ENCODE data around the gene SLAMF1.
"Not testable (repeated sequence)": the region's sequence is repeated elsewhere in the genome, so short reads cannot be mapped to it uniquely, and the experiment has no call there.

Gene SLAMF1

GRCh38 chr1:160646711-160647328 lies at the start of gene SLAMF1:
SLAMF1 (minus strand) TSS chr1:160647044; CDS start chr1:160646945, 99 bp downstream.
- DNase-seq: no peak

GRCh38 chr1:160692390-160692789 lies 45.5 kb upstream of the SLAMF1 start:
- DNase-seq: not testable (repeated sequence)

- no peak for DNase-seq
Measured at GRCh38 chr1:160685266-160685665, 38.4 kb upstream of the SLAMF1 start.

- no peak for DNase-seq
Measured at GRCh38 chr1:160682983-160683865, 36.4 kb upstream of the SLAMF1 start.

- no peak for DNase-seq
Measured at GRCh38 chr1:160681891-160682140, 35.0 kb upstream of the SLAMF1 start.

- DNase-seq: no peak
Measured at GRCh38 chr1:160681066-160681890, 34.4 kb upstream of the SLAMF1 start.

GRCh38 chr1:160680399-160680798 lies 33.6 kb upstream of the SLAMF1 start:
- DNase-seq: no peak

GRCh38 chr1:160679893-160680292 lies 33.0 kb upstream of the SLAMF1 start:
- no peak for DNase-seq

- no peak for DNase-seq
Measured at GRCh38 chr1:160676869-160677597, 30.2 kb upstream of the SLAMF1 start.

GRCh38 chr1:160675641-160676410 lies 29.0 kb upstream of the SLAMF1 start:
- DNase-seq: peak; percentile 70

- DNase-seq: no peak
Measured at GRCh38 chr1:160674415-160674814, 27.6 kb upstream of the SLAMF1 start.

GRCh38 chr1:160672789-160673695 lies 26.2 kb upstream of the SLAMF1 start:
- DNase-seq: no peak

GRCh38 chr1:160671603-160672517 lies 25.0 kb upstream of the SLAMF1 start:
- no peak for DNase-seq

GRCh38 chr1:160670701-160671100 lies 23.9 kb upstream of the SLAMF1 start:
- DNase-seq: no peak

GRCh38 chr1:160669802-160670201 lies 23.0 kb upstream of the SLAMF1 start:
- DNase-seq: no peak

GRCh38 chr1:160669276-160669675 lies 22.4 kb upstream of the SLAMF1 start:
- DNase-seq: no peak

GRCh38 chr1:160667896-160668295 lies 21.1 kb upstream of the SLAMF1 start:
- DNase-seq: no peak

GRCh38 chr1:160666079-160666442 lies 19.2 kb upstream of the SLAMF1 start:
- no peak for DNase-seq

- DNase-seq: no peak
Measured at GRCh38 chr1:160665330-160666078, 18.7 kb upstream of the SLAMF1 start.
